T-helper 1 cell treated with Interleukin-12 subunit alpha and Interleukin-12 subunit beta and Interleukin-4 antibody, amounts not matched to agents 30 ng/mL and 1 ng/mL, for 36 hours (primary cell): ENCODE data around the gene BCL2L14. TPM values are rescaled to one million over a fixed set of nuclear protein-coding genes. Genes with fewer than 3 reads are reported as not detected.
"Not testable (repeated sequence)": the region's sequence is repeated elsewhere in the genome, so short reads cannot be mapped to it uniquely, and the experiment has no call there.

ENCODE experiments used
- intact Hi-C: fragments of 100-400 bp; cut with micrococcal nuclease; formaldehyde crosslinking; loops from one replicate; pipeline ENCODE4 v1.15.1; 2024
- total RNA-seq: library from RNA; stranded (reverse); gene quantifications from 2 replicates; pipeline ENCODE4 v1.2.3, GENCODE V29; 2022

BCL2L14 gene
- total RNA-seq, 1 donor from 2014 or later, result 6.3 TPM

- intact Hi-C loops, result no loop called here
These were observed 27.9 kb downstream of the BCL2L14 start for GRCh38 chr12:12098691-12099015.

- intact Hi-C loops, result no loop called here
These were observed 28.4 kb downstream of the BCL2L14 start for GRCh38 chr12:12099102-12099501.

- intact Hi-C loops, result no loop called here
These were observed 36.9 kb downstream of the BCL2L14 start for GRCh38 chr12:12107678-12108077.

- intact Hi-C loops, result no loop called here
These were observed 37.8 kb downstream of the BCL2L14 start for GRCh38 chr12:12108441-12109058.

GRCh38 chr12:12110923-12111555 lies 40.3 kb downstream of the BCL2L14 start:
- intact Hi-C loops, result not testable (repeated sequence)

GRCh38 chr12:12115514-12115913 lies 44.8 kb downstream of the BCL2L14 start:
- intact Hi-C loops, result no loop called here

- intact Hi-C loops, result no loop called here
These were observed 45.9 kb downstream of the BCL2L14 start for GRCh38 chr12:12116677-12117076.

GRCh38 chr12:12121061-12121460 lies 50.3 kb downstream of the BCL2L14 start:
- intact Hi-C loops, result no loop called here

- intact Hi-C loops, result no loop called here
These were observed 52.4 kb downstream of the BCL2L14 start for GRCh38 chr12:12123036-12123604.

- intact Hi-C loops, result no loop called here
These were observed 55.8 kb downstream of the BCL2L14 start for GRCh38 chr12:12126551-12126950.

- intact Hi-C loops, result no loop called here
These were observed 56.6 kb downstream of the BCL2L14 start for GRCh38 chr12:12127304-12127703.

GRCh38 chr12:12128670-12129069 lies 57.9 kb downstream of the BCL2L14 start:
- intact Hi-C loops, result no loop called here

- intact Hi-C loops, result no loop called here
These were observed 62.5 kb downstream of the BCL2L14 start for GRCh38 chr12:12133259-12133658.

GRCh38 chr12:12133785-12134184 lies 63.0 kb downstream of the BCL2L14 start:
- intact Hi-C loops, result no loop called here

- intact Hi-C loops, result no loop called here
These were observed 67.7 kb downstream of the BCL2L14 start for GRCh38 chr12:12138203-12139154.

- intact Hi-C loops, result no loop called here
These were observed 70.3 kb downstream of the BCL2L14 start for GRCh38 chr12:12141000-12141399.

GRCh38 chr12:12144531-12144930 lies 73.8 kb downstream of the BCL2L14 start:
- intact Hi-C loops, result not testable (repeated sequence)

- intact Hi-C loops, result no loop called here
These were observed 76.4 kb downstream of the BCL2L14 start for GRCh38 chr12:12147111-12147510.
